Endothelial cell of umbilical vein (primary cell): Measurements from ENCODE around the gene KDSR.

Source experiments
- CTCF ChIP-seq, 2 donors: IDR thresholded peaks; 1 replicate in 1 of 2; 2 replicates in 1 of 2; pipeline ENCODE4 v1.5.1; 2011; ENCODE audit warnings: low read length in 2 of 2, mild to moderate bottlenecking in 2 of 2, moderate library complexity in 2 of 2, control low read depth in 1 of 2, inconsistent platforms in 1 of 2, low read depth in 1 of 2; ENCODE audit not compliant: insufficient read depth in 1 of 2; ENCODE audit errors: extremely low read depth in 1 of 2
- JUN ChIP-seq: IDR thresholded peaks from 2 replicates; pipeline ENCODE4 v1.6.1; 2011; ENCODE audit warnings: borderline replicate concordance, low read depth; ENCODE audit not compliant: insufficient read length, insufficient read depth
- POLR2A ChIP-seq: IDR thresholded peaks from 2 replicates; pipeline ENCODE4 v1.6.1; 2012; ENCODE audit warnings: low read depth, mild to moderate bottlenecking, control low read depth, low read length

GRCh38 chr18:63399300-63399699, 32.3 kb upstream of the KDSR start:
- TF ChIP-seq CTCF (IDR thresholded peaks at IDR 0.05; ENCODE audit: extremely low read depth in 1 of 2, insufficient read depth in 1 of 2, low read depth in 1 of 2, low read length in 2 of 2) (no peak), POLR2A (no peak), JUN (no peak)
